ENCODE data around the gene EMC8.
"Not testable (repeated sequence)": the region's sequence is repeated elsewhere in the genome, so short reads cannot be mapped to it uniquely, and the experiment has no call there.

EMC8 gene

DNA sequence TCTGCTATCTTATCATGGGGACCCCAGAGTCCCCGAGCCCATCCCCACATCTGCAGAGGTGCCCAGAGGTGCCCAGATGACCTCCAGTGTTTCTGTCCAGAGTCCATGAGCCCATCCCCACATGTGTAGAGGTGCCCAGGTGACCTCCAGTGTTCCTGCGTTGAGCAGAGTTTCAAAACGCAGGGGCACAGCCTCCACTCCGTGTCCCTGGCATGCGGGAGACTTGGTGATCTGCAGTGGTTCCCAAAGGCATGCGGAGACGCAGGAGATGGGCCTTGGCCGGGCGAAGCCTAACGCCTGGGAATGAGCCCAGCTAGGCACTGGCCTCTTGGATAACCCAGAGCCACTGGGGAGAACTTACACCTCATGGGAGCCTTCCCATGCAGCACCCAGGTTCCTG lies 41.5 kb upstream of the EMC8 start:
- H3K4me3 ChIP-seq (ENCODE audit: low read depth in 1 of 2, low read length in 2 of 2): no peak overlapping the region
- no peaks in the 10 kb centered on the region for H3K27me3 ChIP-seq (ENCODE audit: low read depth, low read length)

DNA sequence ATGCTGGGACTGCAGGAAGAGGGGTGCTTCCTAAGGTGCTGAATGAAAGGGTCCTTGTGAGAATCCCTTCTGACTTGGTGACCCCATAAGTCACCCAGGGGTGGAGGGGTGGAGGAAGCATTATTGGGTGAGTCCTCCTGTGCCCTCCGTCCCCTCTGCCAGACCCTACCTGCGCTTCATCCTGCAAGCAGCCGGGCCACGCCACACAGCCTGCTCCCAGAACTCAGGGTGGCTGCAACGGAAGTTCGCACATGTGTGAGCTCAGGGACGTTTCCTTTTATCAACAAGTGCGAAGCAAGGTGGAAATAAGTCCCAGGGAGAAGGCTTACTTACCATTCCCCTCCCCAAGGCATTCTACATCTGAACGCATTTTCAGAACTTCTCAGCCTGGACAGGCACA lies 41.1 kb upstream of the EMC8 start:
- no peak overlapping the region for H3K27ac ChIP-seq (ENCODE audit: low read length)
- no peak overlapping the region for H3K4me3 ChIP-seq (ENCODE audit: low read depth in 1 of 2, low read length in 2 of 2)
- H3K27me3 ChIP-seq (ENCODE audit: low read depth, low read length): no peaks in the 10 kb centered on the region
- H3K4me1 ChIP-seq (ENCODE audit: control insufficient read depth in 1 of 2, insufficient read depth in 2 of 2, low read length in 2 of 2): peaks cover 0 to 23% of the 10 kb centered on the region in 2 donors
- no peaks in the 10 kb centered on the region for H3K9me3 ChIP-seq (ENCODE audit: control insufficient read depth in 1 of 2, low read length in 2 of 2)
- no peaks in the 10 kb centered on the region for H3K36me3 ChIP-seq (ENCODE audit: control insufficient read depth in 1 of 2, insufficient read depth in 2 of 2, low read length in 2 of 2)

More for the DNA sequence above, 41.5 kb upstream of the EMC8 start:
- Histone ChIP-seq H3K9me3 (ENCODE audit: control insufficient read depth in 1 of 2, low read length in 2 of 2) (no peaks in the 10 kb centered on the region), H3K36me3 (ENCODE audit: control insufficient read depth in 1 of 2, insufficient read depth in 2 of 2, low read length in 2 of 2) (no peaks in the 10 kb centered on the region), H3K4me1 (ENCODE audit: control insufficient read depth in 1 of 2, insufficient read depth in 2 of 2, low read length in 2 of 2) (peaks cover 0 to 20% of the 10 kb centered on the region in 2 donors), H3K27ac (ENCODE audit: low read length) (no peak overlapping the region)

DNA sequence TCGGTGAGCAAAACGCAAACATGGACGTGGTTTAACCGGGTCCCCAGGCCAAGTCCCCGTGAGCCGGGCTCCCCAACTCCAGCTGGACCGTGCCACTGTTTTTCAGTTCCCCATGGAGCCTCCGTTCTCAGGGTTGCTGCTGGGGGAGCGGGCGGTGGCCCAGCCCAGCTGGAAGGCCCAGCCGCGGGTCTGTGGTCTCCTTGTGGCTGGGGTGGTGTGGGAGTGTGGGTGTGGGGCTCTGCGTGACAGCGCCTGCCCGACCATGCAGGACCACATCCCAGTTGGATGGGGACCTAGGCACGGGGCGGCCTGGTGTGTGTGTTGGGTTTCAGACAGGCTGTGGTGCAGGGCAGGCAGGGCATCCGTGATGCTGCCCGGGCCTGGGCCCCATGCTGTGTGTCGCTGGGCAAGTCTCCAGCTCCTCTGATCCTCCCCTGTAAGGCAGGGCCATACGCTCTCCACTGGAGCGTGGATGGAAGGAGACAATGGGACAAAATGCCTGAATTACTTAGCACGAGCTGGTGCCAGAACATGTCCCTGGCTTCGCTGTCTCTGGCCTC lies 40.4 kb upstream of the EMC8 start:
- peaks cover 0 to 18% of the 10 kb centered on the region in 2 donors for H3K4me1 ChIP-seq (ENCODE audit: control insufficient read depth in 1 of 2, insufficient read depth in 2 of 2, low read length in 2 of 2)
- H3K27ac ChIP-seq (ENCODE audit: low read length): no peak overlapping the region
- no peaks in the 10 kb centered on the region for H3K36me3 ChIP-seq (ENCODE audit: control insufficient read depth in 1 of 2, insufficient read depth in 2 of 2, low read length in 2 of 2)
- no peak overlapping the region for H3K4me3 ChIP-seq (ENCODE audit: low read depth in 1 of 2, low read length in 2 of 2)
- H3K9me3 ChIP-seq (ENCODE audit: control insufficient read depth in 1 of 2, low read length in 2 of 2): no peaks in the 10 kb centered on the region
- H3K27me3 ChIP-seq (ENCODE audit: low read depth, low read length): no peaks in the 10 kb centered on the region

DNA sequence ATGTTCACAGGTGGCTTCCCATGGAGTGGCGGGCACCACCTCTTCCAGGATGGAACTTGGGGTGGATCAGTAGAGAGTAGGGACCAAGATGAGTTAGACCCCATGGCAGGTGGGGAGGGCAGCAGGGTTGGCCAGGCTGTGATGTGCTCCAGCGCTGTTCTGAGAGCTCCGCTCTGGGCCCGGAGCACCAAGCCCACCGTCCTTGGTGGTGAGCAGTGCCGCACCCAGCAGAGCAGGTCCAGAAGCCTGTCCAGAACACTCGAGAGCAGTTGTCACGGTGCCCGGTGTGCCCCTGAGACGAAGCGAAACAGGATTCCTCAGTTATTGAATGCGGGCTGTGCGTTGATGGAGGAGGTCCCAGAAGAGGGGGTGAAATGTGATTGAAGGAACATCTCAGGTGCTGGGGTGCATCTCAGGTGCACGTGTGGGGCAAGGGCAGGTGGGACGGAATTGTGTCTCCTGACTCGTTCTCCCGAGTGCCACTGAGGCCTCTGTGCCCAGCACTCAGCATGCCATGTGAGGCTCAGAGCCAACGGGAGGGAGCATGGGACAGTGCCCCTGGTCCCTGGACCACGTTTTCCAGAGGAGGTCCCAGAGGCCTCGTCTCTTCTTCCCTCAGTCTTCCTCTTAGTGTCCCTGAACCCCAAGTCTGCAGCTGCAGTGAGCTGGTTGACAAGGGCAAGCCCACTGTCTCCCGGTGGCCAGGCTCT lies 39.7 kb upstream of the EMC8 start:
- no peaks in the 10 kb centered on the region for H3K9me3 ChIP-seq (ENCODE audit: control insufficient read depth in 1 of 2, low read length in 2 of 2)
- peaks cover 0 to 13% of the 10 kb centered on the region in 2 donors for H3K4me1 ChIP-seq (ENCODE audit: control insufficient read depth in 1 of 2, insufficient read depth in 2 of 2, low read length in 2 of 2)
- no peaks in the 10 kb centered on the region for H3K27me3 ChIP-seq (ENCODE audit: low read depth, low read length)
- no peak overlapping the region for H3K27ac ChIP-seq (ENCODE audit: low read length)
- H3K36me3 ChIP-seq (ENCODE audit: control insufficient read depth in 1 of 2, insufficient read depth in 2 of 2, low read length in 2 of 2): no peaks in the 10 kb centered on the region
- no peak overlapping the region for H3K4me3 ChIP-seq (ENCODE audit: low read depth in 1 of 2, low read length in 2 of 2)

DNA sequence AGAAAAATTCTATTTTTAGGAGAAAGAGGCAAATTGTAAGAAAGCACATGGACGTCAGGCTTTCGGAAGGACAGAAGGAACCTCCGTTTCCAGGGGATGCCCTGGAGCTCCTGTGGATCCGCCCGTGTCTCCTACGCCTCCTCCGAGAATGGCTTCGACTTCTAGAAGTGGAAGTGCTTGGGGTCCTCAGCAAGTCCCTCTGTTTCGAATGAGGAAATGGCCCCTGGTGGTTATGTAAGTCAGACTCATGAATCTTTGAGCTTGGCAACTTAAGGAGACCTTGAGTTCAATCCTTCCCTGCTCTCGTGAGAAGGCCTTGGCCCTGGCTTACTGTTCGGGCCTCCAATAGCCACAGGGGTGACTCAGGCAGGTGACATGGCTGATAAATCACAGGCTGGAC lies 39.0 kb upstream of the EMC8 start:
- Histone ChIP-seq H3K4me3 (ENCODE audit: low read depth in 1 of 2, low read length in 2 of 2) (no peak overlapping the region), H3K36me3 (ENCODE audit: control insufficient read depth in 1 of 2, insufficient read depth in 2 of 2, low read length in 2 of 2) (no peaks in the 10 kb centered on the region), H3K27ac (ENCODE audit: low read length) (no peak overlapping the region), H3K27me3 (ENCODE audit: low read depth, low read length) (no peaks in the 10 kb centered on the region), H3K4me1 (ENCODE audit: control insufficient read depth in 1 of 2, insufficient read depth in 2 of 2, low read length in 2 of 2) (peaks cover 0 to 15% of the 10 kb centered on the region in 2 donors), H3K9me3 (ENCODE audit: control insufficient read depth in 1 of 2, low read length in 2 of 2) (no peaks in the 10 kb centered on the region)

DNA sequence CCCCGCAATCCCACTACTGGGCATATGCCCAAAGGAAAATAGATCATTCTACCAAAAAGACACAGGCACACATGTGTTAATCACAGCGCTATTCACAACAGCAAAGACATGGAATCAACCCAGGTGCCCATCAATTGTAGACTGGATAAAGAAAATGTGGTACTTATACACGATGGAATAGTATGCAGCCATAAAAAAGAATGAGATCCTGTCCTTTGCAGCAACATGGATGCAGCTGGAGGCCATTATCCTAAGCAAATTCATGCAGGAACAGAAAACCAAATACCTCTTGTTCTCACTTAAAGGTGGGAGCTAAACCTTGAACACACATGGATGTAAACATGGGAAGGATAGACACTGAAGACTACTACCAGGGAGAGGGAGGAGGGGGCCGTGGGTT lies 38.3 kb upstream of the EMC8 start:
- not testable (repeated sequence) for H3K4me3 ChIP-seq (ENCODE audit: low read depth in 1 of 2, low read length in 2 of 2); H3K9me3 ChIP-seq (ENCODE audit: control insufficient read depth in 1 of 2, low read length in 2 of 2); H3K27me3 ChIP-seq (ENCODE audit: low read depth, low read length); H3K36me3 ChIP-seq (ENCODE audit: control insufficient read depth in 1 of 2, insufficient read depth in 2 of 2, low read length in 2 of 2); H3K27ac ChIP-seq (ENCODE audit: low read length)
- peaks cover 0 to 22% of the 10 kb centered on the region in 2 donors for H3K4me1 ChIP-seq (ENCODE audit: control insufficient read depth in 1 of 2, insufficient read depth in 2 of 2, low read length in 2 of 2)

DNA sequence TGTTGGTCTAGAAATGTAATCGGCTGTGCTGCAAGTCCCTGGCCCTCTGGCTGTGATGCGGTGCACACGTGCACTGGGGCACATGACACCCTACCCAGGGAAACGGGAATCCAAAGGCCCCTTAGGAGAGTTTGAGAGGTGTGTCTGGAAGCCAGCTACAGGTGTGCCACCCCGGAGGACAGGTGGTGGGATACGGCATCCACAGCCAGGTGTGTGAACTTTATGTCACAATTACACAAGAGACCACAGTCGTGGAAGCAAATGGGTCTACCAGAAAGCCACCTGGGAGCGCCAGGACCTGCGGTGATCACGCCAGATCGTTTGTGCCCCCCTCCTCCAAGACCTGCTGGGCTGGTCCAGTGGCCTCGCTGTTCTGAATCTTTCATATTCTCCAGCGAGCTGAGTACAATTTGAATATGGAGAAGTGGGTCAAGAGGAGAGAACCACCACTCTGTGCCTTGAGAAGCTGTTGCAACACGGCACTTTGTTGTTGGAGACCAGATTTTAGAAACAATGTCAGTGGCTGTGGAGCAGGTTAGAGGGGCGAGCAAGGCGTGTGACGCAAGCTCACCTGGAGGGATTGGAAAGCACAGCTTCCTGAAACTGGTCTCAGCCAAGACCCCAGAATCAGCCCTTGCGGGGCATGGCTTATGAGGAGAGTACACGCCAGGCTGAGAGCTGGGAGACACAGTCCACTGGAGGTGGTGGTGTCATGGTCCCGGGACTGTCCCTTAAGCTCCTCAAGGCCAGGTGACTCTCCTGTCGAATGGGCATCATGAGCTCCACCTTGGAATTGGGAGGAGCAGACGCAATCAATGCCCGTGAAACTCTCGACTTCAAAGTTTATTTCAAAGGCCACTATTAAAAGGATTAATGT lies 37.6 kb upstream of the EMC8 start:
- Histone ChIP-seq H3K4me1 (ENCODE audit: control insufficient read depth in 1 of 2, insufficient read depth in 2 of 2, low read length in 2 of 2) (peaks cover 0 to 23% of the 10 kb centered on the region in 2 donors), H3K27me3 (ENCODE audit: low read depth, low read length) (no peaks in the 10 kb centered on the region), H3K36me3 (ENCODE audit: control insufficient read depth in 1 of 2, insufficient read depth in 2 of 2, low read length in 2 of 2) (no peaks in the 10 kb centered on the region), H3K27ac (ENCODE audit: low read length) (no peak overlapping the region), H3K4me3 (ENCODE audit: low read depth in 1 of 2, low read length in 2 of 2) (no peak overlapping the region), H3K9me3 (ENCODE audit: control insufficient read depth in 1 of 2, low read length in 2 of 2) (no peaks in the 10 kb centered on the region)

DNA sequence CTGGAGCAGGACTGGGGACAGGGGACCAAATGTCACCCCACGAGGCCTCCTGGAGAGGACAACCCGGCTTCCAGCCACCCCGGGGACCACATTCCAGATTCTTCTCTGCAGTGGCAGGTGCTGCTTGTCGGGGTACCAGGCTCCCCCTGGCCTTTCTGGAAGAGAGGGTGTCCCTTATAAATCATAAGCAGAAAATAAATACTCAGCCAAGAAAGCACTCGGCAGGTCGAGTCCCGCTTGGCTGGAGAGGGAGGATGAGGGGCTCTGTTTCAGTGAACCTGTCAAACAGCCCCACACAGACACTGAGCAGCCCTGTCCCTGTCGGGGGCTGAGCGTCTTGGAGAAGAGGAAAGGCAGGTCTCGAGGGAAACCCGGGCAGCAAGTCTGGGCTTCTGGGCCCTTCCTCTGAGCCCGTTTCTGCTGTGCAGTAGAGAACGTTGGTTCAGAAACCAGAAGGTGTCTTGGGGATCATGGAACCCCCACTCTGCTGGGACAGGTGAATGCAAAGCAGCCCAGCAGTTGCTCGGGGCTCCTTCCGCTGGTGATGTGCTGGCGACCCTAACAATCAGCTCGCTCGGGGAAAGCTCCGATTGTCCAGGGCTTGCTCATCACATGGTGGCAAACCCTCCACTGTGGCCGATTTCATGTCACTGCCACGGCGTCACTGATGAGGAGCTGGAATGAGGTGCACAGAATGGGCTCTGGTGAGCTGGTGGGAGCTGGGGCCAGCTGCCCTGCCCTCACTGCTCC lies 36.8 kb upstream of the EMC8 start:
- Histone ChIP-seq H3K27me3 (ENCODE audit: low read depth, low read length) (no peaks in the 10 kb centered on the region), H3K4me3 (ENCODE audit: low read depth in 1 of 2, low read length in 2 of 2) (no peak overlapping the region), H3K27ac (ENCODE audit: low read length) (no peak overlapping the region), H3K4me1 (ENCODE audit: control insufficient read depth in 1 of 2, insufficient read depth in 2 of 2, low read length in 2 of 2) (peaks cover 0 to 23% of the 10 kb centered on the region in 2 donors), H3K9me3 (ENCODE audit: control insufficient read depth in 1 of 2, low read length in 2 of 2) (no peaks in the 10 kb centered on the region), H3K36me3 (ENCODE audit: control insufficient read depth in 1 of 2, insufficient read depth in 2 of 2, low read length in 2 of 2) (no peaks in the 10 kb centered on the region)

DNA sequence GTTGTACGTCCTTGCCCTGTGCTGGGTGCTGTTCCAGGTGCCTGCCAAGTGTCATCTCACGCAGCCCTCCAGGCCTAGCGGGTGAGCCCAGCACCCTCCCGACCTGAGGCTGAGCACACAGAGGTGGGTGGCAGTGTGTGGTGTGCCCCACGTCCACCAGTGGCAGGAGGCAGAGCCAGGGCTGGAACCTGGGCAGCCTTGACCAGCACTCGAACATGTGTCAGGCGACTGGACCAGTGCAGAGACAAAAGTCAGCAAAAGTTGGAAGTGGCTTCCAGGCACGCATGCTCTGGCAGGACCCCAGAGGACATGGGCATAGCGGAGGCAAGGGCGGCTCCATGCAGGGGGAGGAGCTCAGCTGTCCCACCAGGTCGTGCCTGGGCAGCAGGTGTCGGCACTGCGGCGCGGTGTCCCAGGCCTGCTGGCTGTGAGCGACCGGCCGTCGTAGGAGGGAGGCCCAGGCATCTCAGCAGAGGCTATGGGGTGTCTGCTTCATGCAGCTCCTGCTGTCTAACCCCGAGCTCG lies 35.9 kb upstream of the EMC8 start:
- peaks cover 0 to 23% of the 10 kb centered on the region in 2 donors for H3K4me1 ChIP-seq (ENCODE audit: control insufficient read depth in 1 of 2, insufficient read depth in 2 of 2, low read length in 2 of 2)
- H3K36me3 ChIP-seq (ENCODE audit: control insufficient read depth in 1 of 2, insufficient read depth in 2 of 2, low read length in 2 of 2): no peaks in the 10 kb centered on the region
- no peaks in the 10 kb centered on the region for H3K9me3 ChIP-seq (ENCODE audit: control insufficient read depth in 1 of 2, low read length in 2 of 2)
- no peaks in the 10 kb centered on the region for H3K27me3 ChIP-seq (ENCODE audit: low read depth, low read length)
- H3K27ac ChIP-seq (ENCODE audit: low read length): no peak overlapping the region
- H3K4me3 ChIP-seq (ENCODE audit: low read depth in 1 of 2, low read length in 2 of 2): no peak overlapping the region

DNA sequence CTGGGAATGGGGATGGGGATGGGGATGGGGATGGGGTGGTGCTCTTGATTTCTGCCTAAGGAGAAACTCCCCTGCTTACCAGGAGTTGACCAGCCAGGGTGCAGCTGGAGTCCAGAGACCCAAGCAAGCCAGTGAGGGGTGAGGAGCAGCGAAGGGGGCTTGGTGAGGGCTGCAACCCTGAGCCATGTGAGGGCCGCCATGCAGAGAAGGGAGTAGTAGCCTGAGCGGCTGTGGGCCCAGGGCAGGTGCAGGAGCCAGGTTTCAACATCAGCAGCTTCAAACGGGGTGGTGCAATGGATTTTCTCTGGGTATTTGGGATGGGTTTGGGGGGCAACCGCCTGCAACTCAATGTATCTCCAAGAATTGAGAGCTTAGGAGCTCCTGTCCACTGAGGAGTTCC lies 35.4 kb upstream of the EMC8 start:
- Histone ChIP-seq H3K36me3 (ENCODE audit: control insufficient read depth in 1 of 2, insufficient read depth in 2 of 2, low read length in 2 of 2) (no peaks in the 10 kb centered on the region), H3K4me3 (ENCODE audit: low read depth in 1 of 2, low read length in 2 of 2) (no peak overlapping the region), H3K4me1 (ENCODE audit: control insufficient read depth in 1 of 2, insufficient read depth in 2 of 2, low read length in 2 of 2) (peaks cover 0 to 23% of the 10 kb centered on the region in 2 donors), H3K27me3 (ENCODE audit: low read depth, low read length) (no peaks in the 10 kb centered on the region), H3K9me3 (ENCODE audit: control insufficient read depth in 1 of 2, low read length in 2 of 2) (no peaks in the 10 kb centered on the region), H3K27ac (ENCODE audit: low read length) (no peak overlapping the region)

All from muscle layer of duodenum (tissue), 2 donors.